ENCODE results near the gene GSC2.

- TF ChIP-seq CTCF (IDR thresholded peaks at IDR 0.05 in 4 of 5, conservative IDR thresholded peaks at IDR 0.05 in 1 of 5): no peak
- TF ChIP-seq POLR2A (IDR thresholded peaks at IDR 0.05): no peak
Observed at GRCh38 chr22:19139974-19140373, 10.1 kb downstream of the GSC2 start.
